Measurements from ENCODE around the gene NDUFC1. TPM values are rescaled to one million over a fixed set of nuclear protein-coding genes. Genes with fewer than 3 reads are reported as not detected.
"Not testable (repeated sequence)": the region's sequence is repeated elsewhere in the genome, so short reads cannot be mapped to it uniquely, and the experiment has no call there.

NDUFC1 gene
- total and polyA plus RNA-seq, 2 donors (not counting 3 experiments of a cell fraction or from before 2014, with no cell fraction given) = 65.2 to 78.1 TPM

DNA sequence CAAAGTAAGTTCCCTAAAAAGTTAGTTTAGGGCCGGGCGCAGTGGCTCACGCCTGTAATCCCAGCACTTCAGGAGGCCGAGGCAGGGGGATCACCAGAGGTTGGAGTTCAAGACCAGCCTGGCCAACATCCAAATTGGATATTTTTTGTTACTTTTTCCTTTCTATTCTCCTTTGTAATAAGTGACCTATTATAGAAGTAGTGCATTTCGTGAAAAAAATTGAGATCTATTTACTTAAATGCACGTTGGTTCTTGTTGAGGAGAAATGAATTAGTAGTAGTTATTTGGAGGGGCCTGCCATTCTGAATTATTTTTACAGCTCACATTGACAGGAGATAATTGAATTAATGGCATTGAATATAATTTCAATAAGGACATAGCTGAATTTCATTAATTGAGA, 22.3 kb upstream of the NDUFC1 start:
- H3K36me3 ChIP-seq (ENCODE audit: control insufficient read depth in 2 of 2, extremely low read depth in 1 of 2, insufficient read depth in 2 of 2, low read length in 2 of 2) = peaks cover 0 to 2% of the 10 kb centered on the region in 2 experiments

DNA sequence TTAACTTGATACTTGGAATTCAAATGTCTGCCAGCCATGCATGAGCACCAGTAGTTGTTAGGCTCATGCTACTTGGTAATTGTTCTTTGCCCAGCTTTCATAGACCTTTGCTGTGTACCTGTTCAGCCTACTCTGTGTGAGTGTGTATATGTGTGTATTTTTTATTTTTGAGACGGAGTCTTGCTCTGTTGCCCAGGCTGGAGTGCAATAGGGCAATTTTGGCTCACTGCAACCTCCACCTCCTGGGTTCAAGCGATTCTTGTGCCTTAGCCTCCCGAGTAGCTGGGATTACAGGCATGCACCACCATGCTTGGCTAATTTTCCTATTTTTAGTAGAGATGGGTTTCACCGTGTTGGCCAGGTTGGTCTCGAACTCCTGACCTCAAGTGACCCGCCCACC, 20.3 kb upstream of the NDUFC1 start:
- H3K9ac ChIP-seq (replicated peaks; ENCODE audit: extremely low read depth, insufficient read depth, low read length); H3K36me3 ChIP-seq (ENCODE audit: control insufficient read depth in 2 of 2, extremely low read depth in 1 of 2, insufficient read depth in 2 of 2, low read length in 2 of 2); BruUV-seq (replicated peaks); H3K27ac ChIP-seq (ENCODE audit: insufficient read depth, low read depth, low read length); DNase-seq (ENCODE audit: low read depth, low spot score); H3K4me3 ChIP-seq (replicated peaks in 1 of 3; ENCODE audit: insufficient read depth in 1 of 3, low read depth in 1 of 3, low read length in 3 of 3); H3K27me3 ChIP-seq (ENCODE audit: control insufficient read depth in 2 of 2, insufficient read depth in 2 of 2, low read length in 2 of 2); FAIRE-seq; dilution Hi-C loops (cut with MboI; ENCODE audit: extremely low pct_ligation_motif_present, low sequenced_read_pairs); H3K9me3 ChIP-seq (replicated peaks; ENCODE audit: control insufficient read depth, insufficient read depth, low read length); H2AFZ ChIP-seq (ENCODE audit: low read depth, low read length); H3K4me1 ChIP-seq (ENCODE audit: control insufficient read depth, extremely low read depth, insufficient read depth, low read length); H3K9me1 ChIP-seq (replicated peaks; ENCODE audit: control insufficient read depth, extremely low read depth, insufficient read depth, low read length); H3K4me2 ChIP-seq (ENCODE audit: insufficient read depth, low read length): not testable (repeated sequence)
- CTCF ChIA-PET = interaction anchor here (0.7 to 3.5 kb wide), 4 partner anchors 10 to 46 kb away, joined by 3 to 10 read pairs (median 5); no protein-coding TSS in a partner anchor
- peaks cover 98% of the 10 kb centered on the region for H3K79me2 ChIP-seq (ENCODE audit: control insufficient read depth, insufficient read depth, low read length)
- intact Hi-C loops (cut with micrococcal nuclease) = loop anchor here (2.0 kb wide), 1 partner anchor 20 kb away; the partner anchor contains the start of gene NDUFC1
- POLR2A ChIA-PET = interaction anchor here (0.6 kb wide), 1 partner anchor 9 kb away, joined by 12 read pairs; no protein-coding TSS in a partner anchor
- peaks cover 13% of the 10 kb centered on the region for H4K20me1 ChIP-seq (replicated peaks; ENCODE audit: control insufficient read depth, extremely low read depth, insufficient read depth, low read length)

More for the DNA sequence above, 22.3 kb upstream of the NDUFC1 start:
- Histone ChIP-seq H3K27ac (ENCODE audit: insufficient read depth, low read depth, low read length) (no peak overlapping the region), H3K4me2 (ENCODE audit: insufficient read depth, low read length) (no peak overlapping the region), H3K9me3 (replicated peaks; ENCODE audit: control insufficient read depth, insufficient read depth, low read length) (no peaks in the 10 kb centered on the region), H3K79me2 (ENCODE audit: control insufficient read depth, insufficient read depth, low read length) (peaks cover 97% of the 10 kb centered on the region), H4K20me1 (replicated peaks; ENCODE audit: control insufficient read depth, extremely low read depth, insufficient read depth, low read length) (peaks cover 9% of the 10 kb centered on the region), H3K9ac (replicated peaks; ENCODE audit: extremely low read depth, insufficient read depth, low read length) (no peak overlapping the region), H3K4me3 (replicated peaks in 1 of 3; ENCODE audit: insufficient read depth in 1 of 3, low read depth in 1 of 3, low read length in 3 of 3) (no peak overlapping the region), H3K27me3 (ENCODE audit: control insufficient read depth in 2 of 2, insufficient read depth in 2 of 2, low read length in 2 of 2) (no peaks in the 10 kb centered on the region), H2AFZ (ENCODE audit: low read depth, low read length) (no peak overlapping the region), H3K4me1 (ENCODE audit: control insufficient read depth, extremely low read depth, insufficient read depth, low read length) (peaks cover 3% of the 10 kb centered on the region), H3K9me1 (replicated peaks; ENCODE audit: control insufficient read depth, extremely low read depth, insufficient read depth, low read length) (no peaks in the 10 kb centered on the region)
- ChIA-PET CTCF (no interaction called here), POLR2A (no interaction called here)
- dilution Hi-C loops (cut with MboI; ENCODE audit: extremely low pct_ligation_motif_present, low sequenced_read_pairs) = no loop called here
- TF ChIP-seq, protein P1, sequence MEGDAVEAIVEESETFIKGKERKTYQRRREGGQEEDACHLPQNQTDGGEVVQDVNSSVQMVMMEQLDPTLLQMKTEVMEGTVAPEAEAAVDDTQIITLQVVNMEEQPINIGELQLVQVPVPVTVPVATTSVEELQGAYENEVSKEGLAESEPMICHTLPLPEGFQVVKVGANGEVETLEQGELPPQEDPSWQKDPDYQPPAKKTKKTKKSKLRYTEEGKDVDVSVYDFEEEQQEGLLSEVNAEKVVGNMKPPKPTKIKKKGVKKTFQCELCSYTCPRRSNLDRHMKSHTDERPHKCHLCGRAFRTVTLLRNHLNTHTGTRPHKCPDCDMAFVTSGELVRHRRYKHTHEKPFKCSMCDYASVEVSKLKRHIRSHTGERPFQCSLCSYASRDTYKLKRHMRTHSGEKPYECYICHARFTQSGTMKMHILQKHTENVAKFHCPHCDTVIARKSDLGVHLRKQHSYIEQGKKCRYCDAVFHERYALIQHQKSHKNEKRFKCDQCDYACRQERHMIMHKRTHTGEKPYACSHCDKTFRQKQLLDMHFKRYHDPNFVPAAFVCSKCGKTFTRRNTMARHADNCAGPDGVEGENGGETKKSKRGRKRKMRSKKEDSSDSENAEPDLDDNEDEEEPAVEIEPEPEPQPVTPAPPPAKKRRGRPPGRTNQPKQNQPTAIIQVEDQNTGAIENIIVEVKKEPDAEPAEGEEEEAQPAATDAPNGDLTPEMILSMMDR (IDR thresholded peaks at IDR 0.05; ENCODE audit: extremely low read depth in 1 of 2, insufficient read depth in 1 of 2, low read depth in 1 of 2, low read length in 2 of 2) = no peak
- TF ChIP-seq EZH2 (IDR thresholded peaks at IDR 0.05; ENCODE audit: borderline replicate concordance, low read depth, low read length, severe bottlenecking) = no peak
- TF ChIP-seq, protein P2, sequence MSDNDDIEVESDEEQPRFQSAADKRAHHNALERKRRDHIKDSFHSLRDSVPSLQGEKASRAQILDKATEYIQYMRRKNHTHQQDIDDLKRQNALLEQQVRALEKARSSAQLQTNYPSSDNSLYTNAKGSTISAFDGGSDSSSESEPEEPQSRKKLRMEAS (IDR thresholded peaks at IDR 0.05; ENCODE audit: insufficient read depth, insufficient read length) = no peak
- no peak for TF ChIP-seq GATA2 (IDR thresholded peaks at IDR 0.05; ENCODE audit: insufficient read depth, insufficient read length, low read depth, low read length)
- no peak for TF ChIP-seq POLR2A (IDR thresholded peaks at IDR 0.05; ENCODE audit: low read depth, low read length)
- TF ChIP-seq FOS (IDR thresholded peaks at IDR 0.05; ENCODE audit: borderline replicate concordance, insufficient read depth, low read length) = no peak
- no TSS peak for BruUV-seq (replicated peaks)
- intact Hi-C loops (cut with micrococcal nuclease) = no loop called here
- FAIRE-seq = no peak
- DNase-seq (ENCODE audit: low read depth, low spot score) = no peak

DNA sequence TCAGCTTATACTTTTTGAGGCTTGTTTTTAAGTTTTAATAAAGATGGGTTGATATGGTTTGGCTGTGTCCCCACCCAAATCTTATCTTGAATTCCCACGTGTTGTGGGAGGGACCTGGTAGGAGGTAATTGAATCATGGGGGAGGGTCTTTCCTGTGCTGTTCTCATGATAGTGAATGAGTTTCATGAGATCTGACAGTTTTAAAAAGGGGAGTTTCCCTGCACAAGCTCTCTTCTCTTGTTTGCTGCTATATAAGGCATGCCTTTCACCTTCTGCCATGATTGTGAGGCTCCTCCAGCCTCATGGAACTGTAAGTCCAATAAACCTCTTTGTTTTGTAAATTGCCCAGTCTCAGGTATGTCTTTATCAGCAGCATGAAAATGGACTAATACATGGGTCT, 19.8 kb upstream of the NDUFC1 start:
- H3K4me2 ChIP-seq (ENCODE audit: insufficient read depth, low read length); H3K36me3 ChIP-seq (ENCODE audit: control insufficient read depth in 2 of 2, extremely low read depth in 1 of 2, insufficient read depth in 2 of 2, low read length in 2 of 2); H3K27ac ChIP-seq (ENCODE audit: insufficient read depth, low read depth, low read length); H2AFZ ChIP-seq (ENCODE audit: low read depth, low read length); H3K27me3 ChIP-seq (ENCODE audit: control insufficient read depth in 2 of 2, insufficient read depth in 2 of 2, low read length in 2 of 2); BruUV-seq (replicated peaks); H3K4me3 ChIP-seq (replicated peaks in 1 of 3; ENCODE audit: insufficient read depth in 1 of 3, low read depth in 1 of 3, low read length in 3 of 3); FAIRE-seq; DNase-seq (ENCODE audit: low read depth, low spot score); POLR2A ChIA-PET; H3K4me1 ChIP-seq (ENCODE audit: control insufficient read depth, extremely low read depth, insufficient read depth, low read length); H3K9ac ChIP-seq (replicated peaks; ENCODE audit: extremely low read depth, insufficient read depth, low read length); H3K9me3 ChIP-seq (replicated peaks; ENCODE audit: control insufficient read depth, insufficient read depth, low read length); H3K9me1 ChIP-seq (replicated peaks; ENCODE audit: control insufficient read depth, extremely low read depth, insufficient read depth, low read length); dilution Hi-C loops (cut with MboI; ENCODE audit: extremely low pct_ligation_motif_present, low sequenced_read_pairs): not testable (repeated sequence)
- intact Hi-C loops (cut with micrococcal nuclease) = loop anchor here (2.0 kb wide), 1 partner anchor 19 kb away; the partner anchor contains the start of gene NDUFC1
- H3K79me2 ChIP-seq (ENCODE audit: control insufficient read depth, insufficient read depth, low read length) = peaks cover 99% of the 10 kb centered on the region
- peaks cover 15% of the 10 kb centered on the region for H4K20me1 ChIP-seq (replicated peaks; ENCODE audit: control insufficient read depth, extremely low read depth, insufficient read depth, low read length)
- CTCF ChIA-PET = interaction anchor here (0.7 to 3.5 kb wide), 6 partner anchors 8 to 91 kb away, joined by 3 to 10 read pairs (median 4); no protein-coding TSS in a partner anchor
